OCI-M1 (cell line): ENCODE data around the gene DLEC1.
A peak's percentile ranks its signal among the peaks of the same experiment; 100 is the strongest.

Experiments
- DNase-seq: peaks from one replicate; lab custom pipeline; 2025; lab: John Stamatoyannopoulos, UW

Gene DLEC1

GRCh38 chr3:38108649-38109579, 69.9 kb downstream of the DLEC1 start:
- peak; percentile 82 for DNase-seq

DNA sequence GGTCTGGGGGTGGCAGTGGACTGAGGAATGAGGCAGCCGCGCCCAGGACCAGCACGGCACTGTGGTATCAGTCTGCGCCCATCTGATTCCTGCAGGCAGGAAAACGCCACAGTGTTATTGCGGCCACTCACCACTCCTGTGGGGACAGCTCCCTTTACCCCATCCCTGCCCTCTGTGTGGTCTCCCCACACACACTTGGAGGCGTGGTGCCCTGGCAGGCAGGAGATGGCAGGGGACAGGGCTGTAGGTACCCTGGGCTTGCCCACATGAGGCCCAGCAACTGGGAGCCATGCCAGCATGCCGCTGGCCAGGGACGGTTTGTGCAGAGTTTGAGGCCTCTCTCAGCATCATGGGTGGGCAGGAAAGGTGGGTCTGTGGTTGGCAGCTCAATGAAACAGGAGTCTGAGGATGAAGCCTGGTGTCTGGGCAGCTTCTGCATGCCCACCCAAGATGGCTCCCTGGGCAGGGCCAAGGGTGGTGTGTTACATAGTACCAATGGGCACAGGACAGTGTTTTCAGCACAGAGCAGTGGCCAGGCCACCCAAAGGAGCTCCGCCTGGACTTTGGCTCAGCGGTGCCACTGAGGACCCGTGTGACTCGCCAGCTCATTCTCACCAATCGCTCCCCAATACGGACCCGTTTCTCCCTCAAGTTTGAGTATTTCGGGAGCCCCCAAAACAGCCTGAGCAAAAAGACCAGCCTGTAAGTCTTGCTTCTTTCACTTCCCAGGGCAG, 70.7 kb downstream of the DLEC1 start:
- no peak for DNase-seq

DNA sequence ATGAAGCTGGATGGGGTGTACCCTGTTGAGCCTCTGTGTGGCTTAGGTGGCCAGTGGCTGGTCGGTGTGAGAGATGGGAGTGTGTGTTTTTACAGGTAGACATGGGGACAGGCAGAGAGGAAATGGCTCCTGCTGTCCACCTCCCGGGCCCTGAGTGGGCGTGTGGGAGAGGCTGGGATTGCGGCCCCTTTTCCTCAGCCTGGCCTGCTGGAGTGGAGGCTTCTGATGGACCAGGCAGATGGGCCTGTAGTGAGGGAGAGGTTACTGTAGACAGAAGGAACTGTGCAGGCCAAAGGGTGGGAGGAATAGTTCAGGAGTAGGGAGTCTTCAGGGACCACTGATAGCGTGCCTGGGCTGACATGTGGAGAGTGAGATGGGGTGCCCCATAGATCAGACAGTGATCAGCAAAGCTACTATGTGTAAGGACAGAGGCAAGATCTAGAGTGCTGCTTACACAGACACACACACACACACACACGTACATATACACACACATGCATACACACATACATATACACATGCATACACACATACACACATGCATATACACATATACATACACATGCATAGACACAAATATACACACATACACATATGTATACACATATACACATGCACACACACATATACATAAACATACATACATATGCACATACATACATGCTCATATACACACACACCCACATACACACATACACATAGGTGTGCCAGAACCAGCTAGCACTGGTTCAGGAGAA, 71.5 kb downstream of the DLEC1 start:
- DNase-seq, result no peak

GRCh38 chr3:38111201-38111600, 72.2 kb downstream of the DLEC1 start:
- no peak for DNase-seq

GRCh38 chr3:38111696-38112377, 72.8 kb downstream of the DLEC1 start:
- DNase-seq, result no peak

- no peak for DNase-seq
These were observed 73.4 kb downstream of the DLEC1 start for GRCh38 chr3:38112378-38112761.

- no peak for DNase-seq
These were observed 75.3 kb downstream of the DLEC1 start for GRCh38 chr3:38114052-38114874.

DNA sequence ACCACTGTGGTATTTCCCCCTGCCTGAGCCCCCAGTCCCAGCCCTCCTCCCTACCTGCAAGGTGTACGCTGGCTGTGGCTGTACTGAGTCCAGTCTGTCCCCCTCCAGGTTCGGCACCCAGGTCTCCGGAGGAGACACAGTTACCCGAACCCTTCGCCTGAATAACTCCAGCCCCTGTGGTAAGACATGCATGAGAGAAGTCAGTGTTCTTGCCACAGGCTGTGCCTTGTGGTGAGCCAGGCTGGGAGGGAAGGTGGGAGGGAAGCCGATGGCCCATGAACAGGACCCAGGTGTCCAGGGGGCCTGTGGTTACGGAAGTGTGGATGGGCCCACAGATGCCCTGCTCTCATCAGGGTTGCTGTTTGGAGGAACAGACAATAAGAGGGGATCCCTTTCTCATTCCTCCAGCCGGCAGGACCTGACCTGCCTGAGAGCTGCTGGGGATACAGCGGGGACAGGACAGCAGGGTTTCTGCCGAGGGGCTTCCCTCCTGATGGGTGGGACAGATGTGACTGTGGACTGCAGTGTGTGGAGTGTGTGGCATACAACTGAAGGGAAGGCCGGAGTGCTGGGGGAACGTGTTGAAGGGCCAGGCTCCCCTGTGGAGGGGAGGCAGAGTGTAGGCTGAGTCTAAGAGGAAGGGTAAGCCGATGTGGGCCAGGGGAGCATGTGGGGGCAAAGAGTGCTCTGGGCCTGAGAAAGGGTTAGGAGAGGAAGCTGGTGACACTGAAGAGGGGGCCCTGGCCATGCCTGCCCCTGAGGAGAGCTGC, 76.1 kb downstream of the DLEC1 start:
- DNase-seq, result no peak

DNA sequence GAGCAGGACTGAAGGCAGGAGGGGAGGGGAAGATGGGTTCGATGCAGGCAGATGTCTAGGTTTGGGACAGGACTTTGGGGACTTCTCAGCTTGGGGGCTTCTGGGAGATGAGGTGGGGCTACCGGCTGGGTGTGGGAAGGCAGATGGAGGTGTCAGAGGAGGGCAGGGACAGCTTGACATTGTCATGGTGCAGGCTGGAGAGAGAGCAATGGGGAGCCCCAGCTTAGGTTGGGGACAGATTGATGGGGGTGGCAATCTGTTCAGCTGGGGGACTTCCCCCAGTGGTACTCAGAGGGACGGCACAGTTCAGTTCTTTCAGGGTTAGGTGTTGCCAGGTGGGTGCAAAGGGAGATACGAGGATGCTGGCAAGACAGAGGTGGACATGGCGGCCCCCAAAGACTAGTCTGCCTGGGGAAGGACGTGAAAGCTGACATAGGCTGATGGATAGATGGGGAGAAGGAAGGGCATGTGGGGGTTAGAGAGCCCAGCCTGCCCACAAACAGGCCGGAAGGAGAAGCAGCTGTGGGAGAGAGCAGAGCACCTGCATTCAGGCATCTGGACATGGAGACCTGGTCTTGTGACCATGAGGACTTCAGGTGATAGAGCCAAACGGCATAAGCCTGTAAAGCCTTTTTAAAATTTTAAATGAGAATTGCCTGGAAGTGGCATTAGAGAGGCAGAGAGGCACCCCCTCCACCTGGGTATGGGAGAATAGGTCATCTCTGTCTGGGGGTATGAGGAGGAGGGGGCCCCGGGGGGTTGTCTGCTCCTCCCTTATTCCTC, 76.8 kb downstream of the DLEC1 start:
- DNase-seq, result no peak

DNA sequence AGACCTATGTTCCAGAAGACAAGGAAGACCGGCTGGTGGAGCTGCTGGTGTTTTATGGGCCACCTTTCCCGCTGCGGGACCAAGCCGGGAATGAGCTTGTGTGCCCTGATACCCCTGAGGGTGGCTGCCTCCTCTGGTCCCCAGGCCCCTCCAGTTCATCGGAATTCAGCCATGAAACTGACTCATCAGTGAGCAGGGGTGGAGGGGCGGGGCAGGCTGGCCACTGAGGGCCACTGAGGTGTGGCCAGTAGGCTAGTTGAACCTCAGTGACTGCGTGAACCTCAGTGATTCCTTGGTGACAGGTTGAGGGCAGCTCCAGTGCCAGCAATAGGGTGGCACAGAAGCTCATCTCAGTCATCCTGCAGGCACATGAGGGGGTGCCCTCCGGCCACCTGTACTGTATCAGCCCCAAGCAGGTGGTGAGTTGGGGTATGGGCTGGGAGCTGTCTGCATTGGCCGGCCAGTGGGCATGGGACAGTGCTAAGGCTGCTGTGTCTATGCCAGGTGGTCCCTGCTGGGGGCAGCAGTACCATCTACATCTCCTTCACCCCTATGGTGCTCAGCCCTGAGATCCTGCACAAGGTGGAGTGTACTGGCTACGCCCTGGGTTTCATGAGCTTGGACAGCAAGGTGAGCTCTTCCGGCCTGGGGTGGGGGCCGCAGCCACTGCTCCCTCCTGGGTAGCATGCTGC, 77.6 kb downstream of the DLEC1 start:
- DNase-seq, result no peak

DNA sequence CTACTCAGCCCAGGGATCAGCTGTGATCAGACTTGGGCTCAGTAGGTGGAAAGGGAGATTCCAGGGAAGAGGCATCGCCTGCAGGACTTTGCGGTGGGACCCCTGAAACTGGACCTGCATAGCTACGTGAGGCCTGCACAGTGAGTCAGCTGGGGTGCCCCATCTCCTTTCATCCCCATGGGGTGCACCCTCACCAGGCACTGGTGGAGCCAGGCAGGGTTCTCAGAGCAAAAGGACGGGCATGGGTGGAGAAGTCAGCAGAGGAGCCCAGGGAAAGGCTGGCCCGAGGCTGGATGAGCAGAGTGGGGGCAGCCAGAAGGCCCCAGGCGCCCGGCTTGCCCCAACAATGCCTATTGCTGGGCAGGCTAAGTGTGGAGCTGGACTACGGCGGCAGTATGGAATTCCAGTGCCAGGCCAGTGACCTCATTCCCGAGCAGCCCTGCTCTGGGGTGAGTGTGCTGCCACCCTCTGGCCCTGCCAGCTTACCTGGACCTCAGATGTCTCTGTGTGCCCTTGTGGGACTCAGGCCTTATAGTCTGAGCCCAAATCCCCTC, 78.2 kb downstream of the DLEC1 start:
- no peak for DNase-seq

GRCh38 chr3:38117748-38118420, 78.9 kb downstream of the DLEC1 start:
- DNase-seq, result peak; percentile 75

- DNase-seq, result no peak
These were observed 79.6 kb downstream of the DLEC1 start for GRCh38 chr3:38118421-38119247.

- DNase-seq, result no peak
These were observed 80.2 kb downstream of the DLEC1 start for GRCh38 chr3:38119248-38119544.

DNA sequence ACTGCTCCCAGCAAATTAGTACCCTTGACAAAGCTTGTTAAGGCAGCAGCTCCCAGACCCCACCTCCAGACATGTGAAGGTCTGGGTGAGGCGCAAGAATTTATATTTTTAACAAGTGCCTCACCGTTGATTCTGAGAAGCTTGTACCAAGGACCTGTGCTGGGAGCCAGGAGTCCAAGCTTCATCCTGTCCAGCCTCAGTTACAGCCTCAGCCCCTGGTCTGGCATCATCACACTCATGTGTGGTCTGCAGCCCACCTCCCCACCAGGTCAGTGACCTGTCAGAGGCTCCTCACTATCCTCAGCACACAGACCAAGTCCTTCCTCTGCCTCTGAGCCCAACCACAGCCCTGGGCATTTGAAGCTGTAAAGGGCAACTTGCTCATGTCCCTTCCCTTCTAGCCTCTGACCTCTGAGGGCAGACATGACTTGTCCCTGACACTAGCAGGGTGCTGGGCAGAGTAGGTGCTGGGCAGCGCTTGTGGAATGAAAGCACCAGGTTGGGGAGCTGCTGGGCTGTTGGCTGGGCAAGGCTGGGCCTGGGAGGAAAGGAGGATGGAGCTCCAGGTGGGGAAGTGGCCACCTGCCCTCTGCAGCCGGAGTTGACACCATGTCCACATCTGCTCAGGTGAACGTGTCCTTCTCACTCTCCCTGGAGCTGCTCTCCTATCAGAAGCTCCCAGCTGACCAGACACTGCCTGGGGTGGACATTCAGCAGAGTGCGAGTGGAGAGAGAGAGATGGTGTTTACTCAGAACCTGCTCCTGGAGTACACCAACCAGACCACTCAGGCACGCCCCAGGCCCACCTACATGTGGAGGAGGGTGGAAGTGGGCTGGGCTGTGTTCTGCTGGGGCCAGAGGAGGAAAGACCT, 81.0 kb downstream of the DLEC1 start:
- DNase-seq, result no peak
